Left kidney (tissue), 8 donors: ENCODE results near the gene SMAP1. TPM values are rescaled to one million over a fixed set of nuclear protein-coding genes. Genes with fewer than 3 reads are reported as not detected.

Experiments used
- DNase-seq: peaks from one replicate; pipeline ENCODE4 v3.0.0-alpha.2; 2013
- long read RNA-seq, 8 donors: transcript quantifications; one replicate each; lab custom pipeline, GENCODE V29; 2026
- polyA plus RNA-seq: library from polyadenylated mRNA; unstranded; fragments of 120-200 nt; gene quantifications from one replicate; pipeline ENCODE4 v1.2.1, GENCODE V29; 2013; ENCODE audit not compliant: insufficient read length

SMAP1 gene
- 31.3 TPM for polyA plus RNA-seq
- long read RNA-seq, donor 1, partial matches to known transcripts: 6 of 7 reads
- long read RNA-seq, donor 1, other reads (novel, unspliced or antisense): 0 of 7 reads
- long read RNA-seq, donor 2, partial matches to known transcripts: 14 of 16 reads
- long read RNA-seq, donor 2, other reads (novel, unspliced or antisense): 0 of 16 reads
- long read RNA-seq, donor 3, partial matches to known transcripts: 6 of 8 reads
- long read RNA-seq, donor 3, other reads (novel, unspliced or antisense): 0 of 8 reads
- long read RNA-seq, donor 4: 0 reads
- long read RNA-seq, donor 5, partial matches to known transcripts: 8 of 13 reads
- long read RNA-seq, donor 5, other reads (novel, unspliced or antisense): 0 of 13 reads
- long read RNA-seq, donor 6, partial matches to known transcripts: 14 of 16 reads
- long read RNA-seq, donor 6, other reads (novel, unspliced or antisense): 0 of 16 reads
- long read RNA-seq, donor 7, partial matches to known transcripts: 24 of 25 reads
- long read RNA-seq, donor 7, other reads (novel, unspliced or antisense): 0 of 25 reads
- long read RNA-seq, donor 8, partial matches to known transcripts: 0 of 1 reads
- long read RNA-seq, donor 8, other reads (novel, unspliced or antisense): 0 of 1 reads

- DNase-seq: peak; percentile 89
These were observed at the start of gene SMAP1 for GRCh38 chr6:70667711-70668498. Gene SMAP1, plus strand, starts transcription at chr6:70667883. Its CDS starts 141 bp downstream, at chr6:70668024.

- DNase-seq: no peak
These were observed 46.9 kb upstream of the SMAP1 start for GRCh38 chr6:70620746-70621145.

- no peak for DNase-seq
These were observed 45.2 kb upstream of the SMAP1 start for GRCh38 chr6:70622461-70622860.

GRCh38 chr6:70625436-70625835 is 42.2 kb upstream of the SMAP1 start:
- no peak for DNase-seq

- DNase-seq: no peak
These were observed 40.0 kb upstream of the SMAP1 start for GRCh38 chr6:70627500-70628254.

- DNase-seq: no peak
These were observed 37.8 kb upstream of the SMAP1 start for GRCh38 chr6:70629929-70630328.

GRCh38 chr6:70633870-70634269 is 33.8 kb upstream of the SMAP1 start:
- no peak for DNase-seq

- no peak for DNase-seq
These were observed 31.1 kb upstream of the SMAP1 start for GRCh38 chr6:70636596-70636995.

- no peak for DNase-seq
These were observed 29.2 kb upstream of the SMAP1 start for GRCh38 chr6:70638468-70638867.

- no peak for DNase-seq
These were observed 16.3 kb upstream of the SMAP1 start for GRCh38 chr6:70651326-70651905.

GRCh38 chr6:70652216-70652615 is 15.5 kb upstream of the SMAP1 start:
- DNase-seq: no peak

GRCh38 chr6:70657706-70658105 is 10.0 kb upstream of the SMAP1 start:
- no peak for DNase-seq

- no peak for DNase-seq
These were observed 3.7 kb upstream of the SMAP1 start for GRCh38 chr6:70663881-70664466.

GRCh38 chr6:70666706-70667105 is 977 bp upstream of the SMAP1 start:
- no peak for DNase-seq

- DNase-seq: no peak
These were observed 400 bp upstream of the SMAP1 start for GRCh38 chr6:70667256-70667710.

- DNase-seq: no peak
These were observed 773 bp downstream of the SMAP1 start for GRCh38 chr6:70668499-70668812.

GRCh38 chr6:70669133-70669532 is 1.4 kb downstream of the SMAP1 start:
- DNase-seq: no peak

- no peak for DNase-seq
These were observed 4.9 kb downstream of the SMAP1 start for GRCh38 chr6:70672549-70672948.

- no peak for DNase-seq
These were observed 5.4 kb downstream of the SMAP1 start for GRCh38 chr6:70673054-70673453.

- DNase-seq: no peak
These were observed 5.9 kb downstream of the SMAP1 start for GRCh38 chr6:70673601-70674000.

- DNase-seq: no peak
These were observed 8.1 kb downstream of the SMAP1 start for GRCh38 chr6:70675822-70676221.
